K562 (cell line): ENCODE data around the gene SRCAP. TPM values are rescaled to one million over a fixed set of nuclear protein-coding genes. Genes with fewer than 3 reads are reported as not detected.

Experiments used
- ARID2 ChIP-seq: fragments of 450-650 bp; IDR thresholded peaks from 2 replicates; pipeline ENCODE4 v1.6.1; 2017; ENCODE audit warnings: antibody characterized with exemption, mild to moderate bottlenecking
- CHD1 ChIP-seq: fragments of 200-600 bp; sonication (generic); IDR thresholded peaks from one replicate; pipeline ENCODE4 v1.6.1; 2012; ENCODE audit warnings: mild to moderate bottlenecking, moderate library complexity, low read length, inconsistent platforms
- EGR1 ChIP-seq: fragments of 450-650 bp; conservative IDR thresholded peaks from 2 replicates; pipeline ENCODE4 v1.6.1; 2017; ENCODE audit warnings: mild to moderate bottlenecking
- FOSL1 ChIP-seq: fragments of 200-800 bp; sonication (Bioruptor generic); conservative IDR thresholded peaks from 2 replicates; pipeline ENCODE4 v1.6.1; 2016; ENCODE audit warnings: missing genetic modification characterization, missing compliant biosample characterization
- MYBL2 ChIP-seq, 2 experiments: fragments of 450-650 bp in 1 of 2; sonication (generic) in 1 of 2; formaldehyde crosslinking in 1 of 2; IDR thresholded peaks; 2 replicates each; pipeline versions ENCODE4 v1.6.1 to v1.8.1; 2017 to 2022; ENCODE audit warnings: borderline replicate concordance in 1 of 2, inconsistent platforms in 1 of 2, low read depth in 1 of 2, mild to moderate bottlenecking in 1 of 2, missing genetic modification reagents in 1 of 2, moderate library complexity in 1 of 2
- NFIC ChIP-seq: fragments of 450-650 bp; IDR thresholded peaks from 2 replicates; pipeline ENCODE4 v1.6.1; 2017; ENCODE audit warnings: mild to moderate bottlenecking, inconsistent platforms
- PTRF ChIP-seq: fragments of 450-650 bp; IDR thresholded peaks from 2 replicates; pipeline ENCODE4 v1.6.1; 2016; ENCODE audit warnings: mild to moderate bottlenecking, missing genetic modification characterization, missing compliant biosample characterization
- RFX1 ChIP-seq: fragments of 450-650 bp; IDR thresholded peaks from 2 replicates; pipeline ENCODE4 v1.6.1; 2016; ENCODE audit warnings: mild to moderate bottlenecking, moderate library complexity
- SMARCA4 ChIP-seq: fragments of 450-650 bp; IDR thresholded peaks from 2 replicates; pipeline ENCODE4 v1.6.1; 2016
- SP2 ChIP-seq: IDR thresholded peaks from 2 replicates; pipeline ENCODE4 v1.6.1; 2011; ENCODE audit warnings: mild to moderate bottlenecking, low read depth, low read length, moderate library complexity; ENCODE audit not compliant: poor library complexity, severe bottlenecking; ENCODE audit errors: extremely low read depth
- TCF3 ChIP-seq: sonication (generic); formaldehyde crosslinking; IDR thresholded peaks from 2 replicates; pipeline ENCODE4 v1.4.0; 2020; ENCODE audit warnings: mild to moderate bottlenecking, missing genetic modification reagents
- XRCC3 ChIP-seq: fragments of 450-650 bp; IDR thresholded peaks from 2 replicates; pipeline ENCODE4 v1.6.1; 2017; ENCODE audit warnings: mild to moderate bottlenecking, moderate library complexity
- ZNF778 ChIP-seq: fragments of 450-650 bp; formaldehyde crosslinking; IDR thresholded peaks from 2 replicates; pipeline ENCODE4 v1.4.0; 2020; ENCODE audit warnings: mild to moderate bottlenecking, moderate library complexity
- ZNF79 ChIP-seq: fragments of 250-450 bp; sonication (Bioruptor Pico); IDR thresholded peaks from 2 replicates; pipeline ENCODE4 v1.4.0; 2020; ENCODE audit warnings: low read depth, mild to moderate bottlenecking, moderate library complexity
- polyA plus RNA-seq, 8 experiments: library from polyadenylated mRNA; depleted of rRNA in 4 of 8; stranded (reverse) in 5 of 8; unstranded in 3 of 8; fragments of >200 nt; fragmentation: Nextera tagmentation in 2 of 8; fragmentation: Illumina TruSeq in 1 of 8; extraction: Ambion mirVana in 2 of 8; extraction: Trizol in 1 of 8; gene quantifications; 2 replicates each; pipeline versions ENCODE4 v1.2.1 to v1.2.3, GENCODE V29; 2011 to 2014; ENCODE audit warnings: inconsistent platforms in 1 of 8, missing spikeins in 1 of 8
- total RNA-seq, 7 experiments: library from RNA; depleted of rRNA in 6 of 7; stranded (reverse); fragments of >200 nt in 6 of 7; fragmentation: Illumina TruSeq in 2 of 7; extraction: Trizol in 2 of 7; gene quantifications; 2 replicates each; pipeline versions ENCODE4 v1.2.1 to v1.2.3, GENCODE V29; 2011 to 2021; ENCODE audit warnings: low replicate concordance in 1 of 7
- TF ChIP-seq, protein P1 (sequence below), 3 experiments: fragments of 200-800 bp in 1 of 3; fragments of 250-450 bp in 1 of 3; fragments of 450-650 bp in 1 of 3; sonication (Bioruptor Pico) in 1 of 3; sonication (Bioruptor generic) in 1 of 3; formaldehyde crosslinking in 1 of 3; IDR thresholded peaks; 2 replicates each; pipeline versions ENCODE4 v1.6.1 to v1.8.0; 2016 to 2022; ENCODE audit warnings: mild to moderate bottlenecking in 2 of 3, missing genetic modification characterization in 2 of 3, missing compliant biosample characterization in 1 of 3, moderate library complexity in 1 of 3
- TF ChIP-seq, protein P2 (sequence below): fragments of 450-650 bp; IDR thresholded peaks from one replicate; pipeline ENCODE4 v1.6.1; 2018; ENCODE audit warnings: mild to moderate bottlenecking, moderate library complexity; ENCODE audit not compliant: partially characterized antibody
- TF ChIP-seq, protein P3 (sequence below): fragments of 250-450 bp; sonication (Bioruptor Pico); IDR thresholded peaks from 2 replicates; pipeline ENCODE4 v1.5.0; 2021; ENCODE audit warnings: mild to moderate bottlenecking, moderate library complexity
- TF ChIP-seq, protein P4 (sequence below): sonication (generic); formaldehyde crosslinking; IDR thresholded peaks from 2 replicates; pipeline ENCODE4 v1.8.0; 2022; ENCODE audit warnings: mild to moderate bottlenecking, missing genetic modification reagents

The SRCAP gene
- total and polyA plus RNA-seq, 9 of the 15 experiments (the other 6 are each of a cell fraction or from before 2014, with no cell fraction given) = 0.21 to 62.6 (median 5.8) TPM

DNA sequence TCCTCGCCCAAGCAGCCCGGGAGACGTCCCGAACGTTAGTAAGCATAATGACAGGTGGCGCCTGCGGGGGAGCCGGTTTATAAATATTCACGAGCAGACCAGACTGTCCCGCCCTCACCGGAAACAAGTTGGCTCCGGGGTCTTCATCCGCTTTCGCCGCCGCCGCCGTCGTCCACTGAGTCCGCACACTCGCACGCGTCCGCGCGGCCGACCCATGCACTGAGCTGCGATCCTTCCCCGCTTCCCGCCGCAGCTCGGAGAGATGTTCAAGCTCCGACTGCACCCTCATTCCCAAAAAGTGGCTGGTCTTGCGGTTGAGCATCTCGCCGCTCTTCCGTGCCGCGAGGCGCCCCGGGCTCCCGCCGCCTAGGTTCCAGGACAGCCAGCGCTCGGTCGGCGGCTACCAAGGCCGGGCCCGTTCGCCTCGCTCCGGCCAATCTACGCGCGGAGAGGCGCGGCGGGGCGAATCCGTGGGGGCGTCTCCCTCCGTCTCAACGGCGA, 62.5 kb downstream of the SRCAP start (continued):
- TF ChIP-seq, protein P1, sequence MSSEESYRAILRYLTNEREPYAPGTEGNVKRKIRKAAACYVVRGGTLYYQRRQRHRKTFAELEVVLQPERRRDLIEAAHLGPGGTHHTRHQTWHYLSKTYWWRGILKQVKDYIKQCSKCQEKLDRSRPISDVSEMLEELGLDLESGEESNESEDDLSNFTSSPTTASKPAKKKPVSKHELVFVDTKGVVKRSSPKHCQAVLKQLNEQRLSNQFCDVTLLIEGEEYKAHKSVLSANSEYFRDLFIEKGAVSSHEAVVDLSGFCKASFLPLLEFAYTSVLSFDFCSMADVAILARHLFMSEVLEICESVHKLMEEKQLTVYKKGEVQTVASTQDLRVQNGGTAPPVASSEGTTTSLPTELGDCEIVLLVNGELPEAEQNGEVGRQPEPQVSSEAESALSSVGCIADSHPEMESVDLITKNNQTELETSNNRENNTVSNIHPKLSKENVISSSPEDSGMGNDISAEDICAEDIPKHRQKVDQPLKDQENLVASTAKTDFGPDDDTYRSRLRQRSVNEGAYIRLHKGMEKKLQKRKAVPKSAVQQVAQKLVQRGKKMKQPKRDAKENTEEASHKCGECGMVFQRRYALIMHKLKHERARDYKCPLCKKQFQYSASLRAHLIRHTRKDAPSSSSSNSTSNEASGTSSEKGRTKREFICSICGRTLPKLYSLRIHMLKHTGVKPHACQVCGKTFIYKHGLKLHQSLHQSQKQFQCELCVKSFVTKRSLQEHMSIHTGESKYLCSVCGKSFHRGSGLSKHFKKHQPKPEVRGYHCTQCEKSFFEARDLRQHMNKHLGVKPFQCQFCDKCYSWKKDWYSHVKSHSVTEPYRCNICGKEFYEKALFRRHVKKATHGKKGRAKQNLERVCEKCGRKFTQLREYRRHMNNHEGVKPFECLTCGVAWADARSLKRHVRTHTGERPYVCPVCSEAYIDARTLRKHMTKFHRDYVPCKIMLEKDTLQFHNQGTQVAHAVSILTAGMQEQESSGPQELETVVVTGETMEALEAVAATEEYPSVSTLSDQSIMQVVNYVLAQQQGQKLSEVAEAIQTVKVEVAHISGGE (CRISPR knock-in tag; IDR thresholded peaks at IDR 0.05) = no peak
- TF ChIP-seq FOSL1 (tag) = peak; percentile 14; the same call in 1 of the 2 replicates
- TF ChIP-seq, protein P2, sequence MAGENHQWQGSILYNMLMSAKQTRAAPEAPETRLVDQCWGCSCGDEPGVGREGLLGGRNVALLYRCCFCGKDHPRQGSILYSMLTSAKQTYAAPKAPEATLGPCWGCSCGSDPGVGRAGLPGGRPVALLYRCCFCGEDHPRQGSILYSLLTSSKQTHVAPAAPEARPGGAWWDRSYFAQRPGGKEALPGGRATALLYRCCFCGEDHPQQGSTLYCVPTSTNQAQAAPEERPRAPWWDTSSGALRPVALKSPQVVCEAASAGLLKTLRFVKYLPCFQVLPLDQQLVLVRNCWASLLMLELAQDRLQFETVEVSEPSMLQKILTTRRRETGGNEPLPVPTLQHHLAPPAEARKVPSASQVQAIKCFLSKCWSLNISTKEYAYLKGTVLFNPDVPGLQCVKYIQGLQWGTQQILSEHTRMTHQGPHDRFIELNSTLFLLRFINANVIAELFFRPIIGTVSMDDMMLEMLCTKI = no peak
- no peak for TF ChIP-seq MYBL2 (IDR thresholded peaks at IDR 0.05; ENCODE audit: low read depth)
- no peak for TF ChIP-seq MYBL2 (CRISPR knock-in tag; IDR thresholded peaks at IDR 0.05; ENCODE audit: borderline replicate concordance)
- peak; percentile 57 for TF ChIP-seq EGR1
- no peak for TF ChIP-seq TCF3 (CRISPR knock-in tag)
- no peak for TF ChIP-seq RFX1
- TF ChIP-seq PTRF (tag) = no peak
- no peak for TF ChIP-seq ZNF79 (CRISPR knock-in tag)
- TF ChIP-seq XRCC3 = no peak
- TF ChIP-seq SP2 = no peak
- TF ChIP-seq, protein P3, sequence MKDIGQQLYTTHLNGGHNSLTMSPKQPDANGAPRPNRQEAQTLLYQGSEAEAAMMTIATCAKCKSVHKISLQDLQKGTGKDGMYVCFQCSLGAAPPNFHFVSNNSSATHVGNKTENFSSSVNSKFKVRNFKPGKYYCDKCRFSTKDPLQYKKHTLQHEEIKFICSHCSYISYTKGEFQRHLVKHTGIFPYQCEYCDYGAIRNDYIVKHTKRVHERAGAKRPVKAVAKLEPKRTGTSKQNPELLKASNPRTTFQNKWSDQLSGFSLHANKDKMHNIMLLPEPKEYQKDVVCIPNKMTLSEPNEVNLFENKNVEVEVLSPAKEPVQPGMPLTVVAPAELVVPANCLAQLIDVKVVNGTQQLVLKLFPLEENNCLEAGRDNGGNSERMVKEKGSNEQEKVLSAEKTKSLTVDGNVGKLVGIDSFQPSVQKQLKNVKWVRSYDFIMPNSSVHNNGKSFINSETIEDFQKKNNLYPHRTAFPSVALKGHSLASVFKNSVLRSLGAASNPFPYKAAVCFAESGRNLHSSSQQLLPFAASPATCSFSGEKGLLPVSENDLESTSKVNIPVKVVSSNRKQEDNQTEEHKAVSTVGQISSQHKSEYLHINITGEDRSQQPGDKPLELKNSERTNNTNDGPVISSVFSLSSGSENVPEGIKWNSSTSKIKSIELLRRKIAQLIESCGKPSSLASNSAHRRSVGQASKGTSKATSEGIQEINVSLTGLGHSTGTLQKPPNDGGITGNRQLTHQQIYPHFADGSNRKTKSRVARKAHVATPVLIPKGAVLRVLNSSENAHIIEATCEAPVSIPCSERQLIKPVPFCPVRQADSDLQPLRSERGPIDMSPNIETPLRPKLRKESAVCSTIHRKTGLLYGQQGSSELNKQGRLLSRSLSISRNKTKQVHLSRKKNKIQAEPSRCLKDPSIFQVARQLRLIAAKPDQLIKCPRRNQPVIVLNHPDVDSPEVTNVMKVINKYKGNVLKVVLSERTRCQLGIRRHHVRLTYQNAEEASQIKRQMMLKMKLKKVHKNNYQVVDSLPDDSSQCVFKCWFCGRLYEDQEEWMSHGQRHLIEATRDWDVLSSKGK = no peak
- TF ChIP-seq, protein P4, sequence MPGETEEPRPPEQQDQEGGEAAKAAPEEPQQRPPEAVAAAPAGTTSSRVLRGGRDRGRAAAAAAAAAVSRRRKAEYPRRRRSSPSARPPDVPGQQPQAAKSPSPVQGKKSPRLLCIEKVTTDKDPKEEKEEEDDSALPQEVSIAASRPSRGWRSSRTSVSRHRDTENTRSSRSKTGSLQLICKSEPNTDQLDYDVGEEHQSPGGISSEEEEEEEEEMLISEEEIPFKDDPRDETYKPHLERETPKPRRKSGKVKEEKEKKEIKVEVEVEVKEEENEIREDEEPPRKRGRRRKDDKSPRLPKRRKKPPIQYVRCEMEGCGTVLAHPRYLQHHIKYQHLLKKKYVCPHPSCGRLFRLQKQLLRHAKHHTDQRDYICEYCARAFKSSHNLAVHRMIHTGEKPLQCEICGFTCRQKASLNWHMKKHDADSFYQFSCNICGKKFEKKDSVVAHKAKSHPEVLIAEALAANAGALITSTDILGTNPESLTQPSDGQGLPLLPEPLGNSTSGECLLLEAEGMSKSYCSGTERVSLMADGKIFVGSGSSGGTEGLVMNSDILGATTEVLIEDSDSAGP = no peak
- no peak for TF ChIP-seq ARID2
- no peak for TF ChIP-seq CHD1
- TF ChIP-seq ZNF778 = no peak
- TF ChIP-seq NFIC = no peak
- TF ChIP-seq SMARCA4 = no peak
